Activated B cell treated with CpG ODN at 0.5 μM for 24 hours (primary cell): Measurements from ENCODE around the gene HERPUD1. TPM values are rescaled to one million over a fixed set of nuclear protein-coding genes. Genes with fewer than 3 reads are reported as not detected.
"Not testable (repeated sequence)": the region's sequence is repeated elsewhere in the genome, so short reads cannot be mapped to it uniquely, and the experiment has no call there.

ENCODE experiments used
- ATAC-seq: fragments of 200-7000 bp; cut with Tn5 transposase; one replicate; pipeline ENCODE4 v1.10.0; 2021; ENCODE audit warnings: low read depth, mild to moderate bottlenecking, moderate library complexity
- CTCF ChIA-PET: fragments of 350-600 bp; sonication (Branson Sonifier 250); formaldehyde crosslinking; loops from one replicate; lab custom pipeline; 2021; ENCODE audit warnings: antibody characterized with exemption; lab: Charles Lee
- POLR2A ChIA-PET: fragments of 350-600 bp; sonication (Branson Sonifier 250); formaldehyde crosslinking; loops from one replicate; lab custom pipeline; 2021; ENCODE audit warnings: antibody characterized with exemption; lab: Charles Lee
- DNase-seq: peaks from one replicate; pipeline ENCODE4 v3.0.0; 2022
- H3K27ac Mint-ChIP-seq: one replicate; pipeline ENCODE4 v1.8.0; 2020; ENCODE audit warnings: mixed read lengths
- H3K27me3 Mint-ChIP-seq: one replicate; pipeline ENCODE4 v1.8.0; 2021; ENCODE audit warnings: mixed read lengths
- H3K36me3 Mint-ChIP-seq: one replicate; pipeline ENCODE4 v1.8.0; 2021; ENCODE audit warnings: low read depth, mixed read lengths
- H3K4me1 Mint-ChIP-seq: one replicate; pipeline ENCODE4 v1.8.0; 2021; ENCODE audit warnings: mixed read lengths
- H3K4me3 Mint-ChIP-seq: one replicate; pipeline ENCODE4 v1.8.0; 2020; ENCODE audit warnings: mild to moderate bottlenecking, mixed read lengths
- H3K9me3 Mint-ChIP-seq: one replicate; pipeline ENCODE4 v1.8.0; 2020; ENCODE audit warnings: mixed read lengths
- intact Hi-C: fragments of 100-400 bp; cut with micrococcal nuclease; formaldehyde crosslinking; loops from one replicate; pipeline ENCODE4 v1.15.1; 2024
- total RNA-seq: library from RNA; stranded (reverse); gene quantifications from 2 replicates; pipeline ENCODE4 v1.2.3, GENCODE V29; 2022
- TF ChIP-seq, protein P1 (sequence below): fragments of 200-600 bp; IDR thresholded peaks from one replicate; pipeline ENCODE4 v1.8.0; 2022; ENCODE audit warnings: antibody characterized with exemption, mild to moderate bottlenecking

HERPUD1 gene
- total RNA-seq, 1 donor from 2014 or later: 820 TPM

DNA sequence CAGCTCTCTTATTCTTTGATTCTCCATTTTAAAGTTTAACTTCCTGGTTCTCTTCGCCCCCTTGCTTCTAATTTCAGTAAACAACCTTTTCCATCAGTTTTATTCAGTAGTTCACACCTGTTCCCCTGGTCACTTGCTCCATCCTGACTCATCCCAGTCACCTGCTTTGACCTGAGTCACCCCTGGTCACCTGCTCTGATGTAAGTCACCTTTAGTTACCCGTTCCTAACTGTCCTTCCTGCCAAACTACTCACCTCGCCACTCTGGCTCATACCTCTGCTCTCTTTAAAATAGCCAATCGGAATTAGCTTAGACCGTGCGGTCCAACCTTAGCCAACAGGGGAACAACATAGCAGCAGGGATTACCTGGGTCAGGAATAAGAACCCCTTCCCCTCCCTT lies 52.7 kb downstream of the HERPUD1 start:
- peaks cover 92% of the 10 kb centered on the region for H3K4me1 Mint-ChIP-seq
- intact Hi-C loops: loop anchor here (1.0 to 2.0 kb wide), 2 partner anchors 13 to 14 kb away; no protein-coding TSS in a partner anchor
- H3K27me3 Mint-ChIP-seq: no peaks in the 10 kb centered on the region
- peak overlapping the region; percentile 74 for H3K27ac Mint-ChIP-seq
- peaks cover 22% of the 10 kb centered on the region for H3K36me3 Mint-ChIP-seq
- H3K9me3 Mint-ChIP-seq: no peaks in the 10 kb centered on the region
- POLR2A ChIA-PET: interaction anchor here (0.9 to 10.4 kb wide), 5 partner anchors 15 to 58 kb away, joined by 3 to 233 read pairs (median 6); no protein-coding TSS in a partner anchor
- H3K4me3 Mint-ChIP-seq: peak overlapping the region; percentile 42
- DNase-seq (peak; percentile 15), ATAC-seq (no peak)
- TF ChIP-seq, protein P1, sequence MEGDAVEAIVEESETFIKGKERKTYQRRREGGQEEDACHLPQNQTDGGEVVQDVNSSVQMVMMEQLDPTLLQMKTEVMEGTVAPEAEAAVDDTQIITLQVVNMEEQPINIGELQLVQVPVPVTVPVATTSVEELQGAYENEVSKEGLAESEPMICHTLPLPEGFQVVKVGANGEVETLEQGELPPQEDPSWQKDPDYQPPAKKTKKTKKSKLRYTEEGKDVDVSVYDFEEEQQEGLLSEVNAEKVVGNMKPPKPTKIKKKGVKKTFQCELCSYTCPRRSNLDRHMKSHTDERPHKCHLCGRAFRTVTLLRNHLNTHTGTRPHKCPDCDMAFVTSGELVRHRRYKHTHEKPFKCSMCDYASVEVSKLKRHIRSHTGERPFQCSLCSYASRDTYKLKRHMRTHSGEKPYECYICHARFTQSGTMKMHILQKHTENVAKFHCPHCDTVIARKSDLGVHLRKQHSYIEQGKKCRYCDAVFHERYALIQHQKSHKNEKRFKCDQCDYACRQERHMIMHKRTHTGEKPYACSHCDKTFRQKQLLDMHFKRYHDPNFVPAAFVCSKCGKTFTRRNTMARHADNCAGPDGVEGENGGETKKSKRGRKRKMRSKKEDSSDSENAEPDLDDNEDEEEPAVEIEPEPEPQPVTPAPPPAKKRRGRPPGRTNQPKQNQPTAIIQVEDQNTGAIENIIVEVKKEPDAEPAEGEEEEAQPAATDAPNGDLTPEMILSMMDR: no peak
- CTCF ChIA-PET: interaction anchor here (1.2 to 1.6 kb wide), 2 partner anchors 20 to 61 kb away, joined by 4 read pairs; no protein-coding TSS in a partner anchor

DNA sequence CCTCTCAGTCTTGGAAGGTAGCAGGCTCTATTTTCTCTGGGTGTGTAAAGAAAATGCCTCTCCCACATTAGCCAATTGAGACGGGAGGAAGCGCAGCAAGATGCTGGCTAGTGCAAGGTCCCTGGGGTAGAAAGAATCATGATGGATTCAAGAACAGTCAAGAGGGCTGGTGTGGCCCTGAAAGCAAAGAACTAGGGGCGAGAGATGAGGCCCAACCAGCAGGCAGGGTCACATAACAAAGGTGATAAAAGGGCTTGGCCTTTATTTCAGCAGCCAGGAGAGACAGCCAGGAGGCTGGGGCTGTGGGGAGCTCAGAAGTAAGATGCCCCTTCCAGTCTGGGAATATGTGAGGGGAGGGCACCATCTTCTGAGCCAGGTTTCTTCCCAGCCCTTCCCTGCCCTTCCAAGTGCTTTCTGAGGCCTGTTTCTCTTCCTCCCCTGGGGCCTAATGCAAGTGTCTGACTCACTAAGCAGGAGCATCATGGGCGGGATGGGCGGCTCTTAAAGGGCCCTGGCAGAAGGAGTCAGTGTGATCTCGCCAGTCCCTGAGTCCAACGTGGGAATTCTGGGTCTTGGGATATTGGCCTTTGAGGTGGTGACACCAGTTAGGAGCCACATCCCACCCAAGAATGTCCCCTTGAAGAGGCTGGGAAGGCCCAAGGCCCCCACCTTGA lies 53.5 kb downstream of the HERPUD1 start:
- ChIA-PET CTCF (interaction anchor here (1.2 kb wide), 2 partner anchors 22 to 61 kb away, joined by 4 read pairs; no protein-coding TSS in a partner anchor), POLR2A (interaction anchor here (0.8 to 10.4 kb wide), 4 partner anchors 14 to 47 kb away, joined by 3 to 233 read pairs (median 3); no protein-coding TSS in a partner anchor)
- Mint-ChIP-seq H3K4me3 (peak overlapping the region; percentile 7), H3K36me3 (peaks cover 29% of the 10 kb centered on the region), H3K4me1 (peaks cover 91% of the 10 kb centered on the region), H3K9me3 (no peaks in the 10 kb centered on the region), H3K27me3 (no peaks in the 10 kb centered on the region), H3K27ac (peak overlapping the region; percentile 74)
- ATAC-seq: no peak
- intact Hi-C loops: loop anchor here (1.0 to 2.0 kb wide), 2 partner anchors 13 to 14 kb away; no protein-coding TSS in a partner anchor
- peak; percentile 20 for DNase-seq
- TF ChIP-seq, protein P1: no peak

DNA sequence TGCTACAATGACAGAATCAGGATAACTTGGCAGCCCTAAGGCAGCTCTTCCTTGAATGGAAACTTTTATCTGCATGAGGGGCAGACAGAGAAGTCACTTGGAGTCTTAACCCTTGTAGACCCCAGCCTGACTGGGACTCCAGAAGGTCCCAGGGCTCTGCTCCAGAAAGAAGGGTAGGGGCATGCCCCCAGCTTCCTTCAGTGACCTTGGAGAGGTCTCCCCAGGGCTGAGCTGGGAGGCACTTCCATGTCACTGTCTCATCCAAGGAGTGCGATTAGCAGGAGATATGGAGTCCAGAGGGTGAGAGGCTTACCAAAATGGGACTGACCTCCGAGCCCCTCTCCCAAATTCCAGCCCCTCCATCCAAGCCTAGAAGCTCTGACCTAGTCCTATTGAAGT lies 54.0 kb downstream of the HERPUD1 start:
- DNase-seq: no peak
- H3K4me1 Mint-ChIP-seq: peaks cover 91% of the 10 kb centered on the region

DNA sequence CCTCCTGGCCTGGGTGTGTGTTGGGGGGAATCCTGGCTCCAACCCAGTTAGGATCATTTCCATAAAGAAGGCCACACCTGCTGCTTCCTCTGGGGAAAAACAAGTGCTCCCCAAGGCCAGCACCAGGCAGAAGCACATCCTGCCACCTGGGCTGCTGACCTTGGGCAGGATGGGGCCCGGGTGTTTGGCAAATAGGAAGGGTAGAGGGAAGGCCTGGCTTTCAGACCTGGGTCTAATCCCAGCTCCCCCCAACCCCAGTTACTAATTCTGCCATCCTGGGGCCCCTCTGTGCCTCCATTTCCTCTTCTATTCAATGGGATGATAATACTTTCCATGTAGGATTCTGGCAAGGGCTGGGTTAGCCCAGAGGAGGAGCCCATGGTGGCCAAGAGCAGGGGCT lies 54.4 kb downstream of the HERPUD1 start:
- intact Hi-C loops: no loop called here
- Mint-ChIP-seq H3K36me3 (peaks cover 36% of the 10 kb centered on the region), H3K27ac (peak overlapping the region; percentile 74), H3K4me1 (peaks cover 91% of the 10 kb centered on the region), H3K9me3 (no peaks in the 10 kb centered on the region), H3K4me3 (no peak overlapping the region), H3K27me3 (no peaks in the 10 kb centered on the region)
- ChIA-PET CTCF (no interaction called here), POLR2A (interaction anchor here (0.6 to 10.4 kb wide), 6 partner anchors 9 to 565 kb away, joined by 3 to 233 read pairs (median 5); partner anchors contain the start of gene HERPUD1)
- no peak for DNase-seq
- TF ChIP-seq, protein P1: no peak
- ATAC-seq: no peak

More for the DNA sequence above, 54.0 kb downstream of the HERPUD1 start:
- CTCF ChIA-PET: interaction anchor here (1.2 kb wide), 1 partner anchor 22 kb away, joined by 4 read pairs; no protein-coding TSS in a partner anchor
- H3K4me3 Mint-ChIP-seq: no peak overlapping the region
- intact Hi-C loops: loop anchor here (1.0 to 2.0 kb wide), 2 partner anchors 13 to 15 kb away; no protein-coding TSS in a partner anchor
- H3K9me3 Mint-ChIP-seq: no peaks in the 10 kb centered on the region
- no peak for ATAC-seq
- H3K27ac Mint-ChIP-seq: peak overlapping the region; percentile 74
- POLR2A ChIA-PET: interaction anchor here (0.8 to 10.4 kb wide), 6 partner anchors 9 to 60 kb away, joined by 3 to 233 read pairs (median 4); partner anchors contain the start of gene HERPUD1
- H3K36me3 Mint-ChIP-seq: peaks cover 35% of the 10 kb centered on the region
- H3K27me3 Mint-ChIP-seq: no peaks in the 10 kb centered on the region
- TF ChIP-seq, protein P1: no peak

DNA sequence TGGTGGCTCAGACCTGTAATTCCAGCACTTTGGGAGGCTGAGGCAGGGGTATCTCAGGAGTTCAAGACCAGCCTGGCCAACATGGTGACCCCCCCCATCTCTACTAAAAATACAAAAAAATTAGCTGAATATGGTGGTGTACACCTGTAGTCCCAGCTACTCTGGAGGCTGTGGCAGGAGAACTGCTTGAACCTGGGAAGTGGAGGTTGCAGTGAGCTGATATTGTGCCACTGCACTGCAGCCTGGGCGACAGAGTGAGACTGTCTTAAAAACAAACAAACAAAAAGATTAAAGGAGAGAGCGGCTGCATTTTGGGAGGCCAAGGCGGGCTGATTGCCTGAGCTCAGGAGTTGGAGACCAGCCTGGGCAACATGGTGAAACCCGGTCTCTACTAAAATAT lies 55.0 kb downstream of the HERPUD1 start:
- H3K36me3 Mint-ChIP-seq: peaks cover 40% of the 10 kb centered on the region
- ATAC-seq, H3K9me3 Mint-ChIP-seq, CTCF ChIA-PET, H3K27me3 Mint-ChIP-seq, intact Hi-C loops: not testable (repeated sequence)
- peak overlapping the region; percentile 59 for H3K4me3 Mint-ChIP-seq
- H3K4me1 Mint-ChIP-seq: peaks cover 89% of the 10 kb centered on the region
- POLR2A ChIA-PET: interaction anchor here (0.6 to 10.4 kb wide), 6 partner anchors 8 to 566 kb away, joined by 3 to 233 read pairs (median 5); partner anchors contain the start of gene HERPUD1
- peak; percentile 9 for DNase-seq
- H3K27ac Mint-ChIP-seq: peak overlapping the region; percentile 59
